Sigmoid colon (tissue), 7 donors: Measurements from ENCODE around the gene GGTLC2. TPM values are rescaled to one million over a fixed set of nuclear protein-coding genes. Genes with fewer than 3 reads are reported as not detected.
A peak's percentile ranks its signal among the peaks of the same experiment; 100 is the strongest.

Experiments
- DNase-seq: peaks from one replicate; pipeline ENCODE4 v3.0.0-alpha.2; 2019
- H3K27ac ChIP-seq, 4 donors: fragments of 200-600 bp; sonication (generic); one replicate each; pipeline ENCODE4 v1.5.1; 2016 to 2019; ENCODE audit warnings: mild to moderate bottlenecking in 1 of 4
- H3K27me3 ChIP-seq, 3 donors: fragments of 200-600 bp; sonication (generic); one replicate each; pipeline ENCODE4 v1.5.1; 2019; ENCODE audit warnings: mild to moderate bottlenecking in 1 of 3
- H3K36me3 ChIP-seq, 4 donors: fragments of 200-600 bp; sonication (generic); one replicate each; pipeline ENCODE4 v1.5.1; 2016 to 2019
- H3K4me1 ChIP-seq, 4 donors: fragments of 200-600 bp; sonication (generic); one replicate each; pipeline ENCODE4 v1.5.1; 2017 to 2019
- H3K4me3 ChIP-seq, 4 donors: fragments of 200-600 bp; sonication (generic); one replicate each; pipeline ENCODE4 v1.5.1; 2017 to 2019; ENCODE audit warnings: mild to moderate bottlenecking in 2 of 4, moderate library complexity in 1 of 4
- H3K9me3 ChIP-seq, 4 donors: fragments of 200-600 bp in 3 of 4; sonication (generic) in 3 of 4; one replicate each; pipeline versions ENCODE4 v1.5.1 to v1.6.1; 2013 to 2019
- EP300 ChIP-seq, 4 donors: sonication (generic); formaldehyde crosslinking; IDR thresholded peaks; one replicate each; pipeline ENCODE4 v1.6.1; 2017; ENCODE audit warnings: antibody characterized with exemption in 4 of 4
- POLR2A ChIP-seq, 2 donors: fragments of 450-650 bp; IDR thresholded peaks; one replicate each; pipeline ENCODE4 v1.6.1; 2016; ENCODE audit warnings: antibody characterized with exemption in 2 of 2, mild to moderate bottlenecking in 2 of 2, moderate library complexity in 2 of 2
- POLR2AphosphoS5 ChIP-seq, 4 donors: sonication (generic); formaldehyde crosslinking; IDR thresholded peaks; one replicate each; pipeline ENCODE4 v1.6.1; 2017; ENCODE audit warnings: antibody characterized with exemption in 4 of 4
- WGBS, 2 donors: extraction: QIAGEN DNeasy Blood & Tissue Kit; methylation state at CpG; one replicate each; pipeline ENCODE4 v1.1.7; 2013; 5-methylcytosine and 5-hydroxymethylcytosine counted together
- intact Hi-C: fragments of 100-400 bp; cut with DNase I; formaldehyde crosslinking; loops from one replicate; pipeline ENCODE4 v1.15.1; 2023
- polyA plus RNA-seq, 3 donors: library from polyadenylated mRNA; stranded (reverse); fragments of 200-250 nt; gene quantifications; one replicate each; pipeline ENCODE4 v1.2.3, GENCODE V29; 2013
- total RNA-seq, 4 donors: library from RNA; depleted of rRNA; stranded (reverse); fragments of >200 nt; gene quantifications; one replicate each; pipeline ENCODE4 v1.1.0, GENCODE V29; 2016
- TF ChIP-seq, protein P1 (sequence below), 4 experiments: fragments of 450-650 bp in 3 of 4; fragments of 200-600 bp in 1 of 4; IDR thresholded peaks; one replicate each; pipeline ENCODE4 v1.5.1; 2016 to 2019; ENCODE audit warnings: antibody characterized with exemption in 4 of 4, mild to moderate bottlenecking in 3 of 4, moderate library complexity in 2 of 4
- donor health status: healthy with polysubstance abuse.
- donor health status: Bipolar disorder and iron deficiency.
- donor health status: healthy.

The GGTLC2 gene
- total and polyA plus RNA-seq, 7 donors, result not detected

- intact Hi-C loops, result loop anchor here (5.0 kb wide), 1 partner anchor 102 kb away; no protein-coding TSS in a partner anchor
- 84 to 86% methylated on average over 4 of the region's 4 CpGs for WGBS, 2 donors
- H3K27ac ChIP-seq, result no peak overlapping the region
- no peak for TF ChIP-seq POLR2AphosphoS5 (IDR thresholded peaks at IDR 0.05)
- TF ChIP-seq, protein P1, sequence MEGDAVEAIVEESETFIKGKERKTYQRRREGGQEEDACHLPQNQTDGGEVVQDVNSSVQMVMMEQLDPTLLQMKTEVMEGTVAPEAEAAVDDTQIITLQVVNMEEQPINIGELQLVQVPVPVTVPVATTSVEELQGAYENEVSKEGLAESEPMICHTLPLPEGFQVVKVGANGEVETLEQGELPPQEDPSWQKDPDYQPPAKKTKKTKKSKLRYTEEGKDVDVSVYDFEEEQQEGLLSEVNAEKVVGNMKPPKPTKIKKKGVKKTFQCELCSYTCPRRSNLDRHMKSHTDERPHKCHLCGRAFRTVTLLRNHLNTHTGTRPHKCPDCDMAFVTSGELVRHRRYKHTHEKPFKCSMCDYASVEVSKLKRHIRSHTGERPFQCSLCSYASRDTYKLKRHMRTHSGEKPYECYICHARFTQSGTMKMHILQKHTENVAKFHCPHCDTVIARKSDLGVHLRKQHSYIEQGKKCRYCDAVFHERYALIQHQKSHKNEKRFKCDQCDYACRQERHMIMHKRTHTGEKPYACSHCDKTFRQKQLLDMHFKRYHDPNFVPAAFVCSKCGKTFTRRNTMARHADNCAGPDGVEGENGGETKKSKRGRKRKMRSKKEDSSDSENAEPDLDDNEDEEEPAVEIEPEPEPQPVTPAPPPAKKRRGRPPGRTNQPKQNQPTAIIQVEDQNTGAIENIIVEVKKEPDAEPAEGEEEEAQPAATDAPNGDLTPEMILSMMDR (IDR thresholded peaks at IDR 0.05), result no peak
- no peak for TF ChIP-seq EP300 (IDR thresholded peaks at IDR 0.05)
- no peak for TF ChIP-seq POLR2A (IDR thresholded peaks at IDR 0.05)
- H3K27me3 ChIP-seq, result no peaks in the 10 kb centered on the region
- peak; percentile 29 for DNase-seq
- no peaks in the 10 kb centered on the region for H3K9me3 ChIP-seq
- H3K4me1 ChIP-seq, result peaks cover 0 to 7% (median 4%) of the 10 kb centered on the region in 4 donors
- no peaks in the 10 kb centered on the region for H3K36me3 ChIP-seq
- H3K4me3 ChIP-seq, result no peak overlapping the region
These were observed 45.4 kb downstream of the GGTLC2 start for GRCh38 chr22:22689621-22690345.

DNA sequence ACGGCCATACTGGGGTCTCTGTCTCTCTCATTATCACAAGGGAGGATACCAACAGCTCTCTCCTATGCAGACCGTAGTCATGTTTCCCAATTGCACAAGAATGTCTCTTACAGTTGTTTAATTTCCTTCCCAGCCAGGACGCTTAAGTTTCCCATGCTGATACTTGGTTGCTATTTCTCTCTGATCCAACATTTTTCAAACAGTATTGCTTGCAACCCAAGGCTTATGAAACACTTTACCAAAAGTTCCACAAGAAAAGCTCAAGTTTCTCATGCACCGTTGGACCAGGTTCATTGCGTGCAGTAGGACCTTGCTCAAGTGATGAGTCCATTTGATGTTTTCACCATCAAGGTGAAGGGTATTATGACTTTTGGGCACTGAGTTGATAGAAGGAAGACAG lies 46.6 kb downstream of the GGTLC2 start:
- Histone ChIP-seq H3K27me3 (no peaks in the 10 kb centered on the region), H3K4me1 (no peaks in the 10 kb centered on the region), H3K36me3 (no peaks in the 10 kb centered on the region), H3K9me3 (no peaks in the 10 kb centered on the region), H3K4me3 (no peak overlapping the region), H3K27ac (no peak overlapping the region)
- intact Hi-C loops, result no loop called here
- TF ChIP-seq, protein P1 (IDR thresholded peaks at IDR 0.05), result no peak
- no peak for TF ChIP-seq EP300 (IDR thresholded peaks at IDR 0.05)
- no peak for TF ChIP-seq POLR2AphosphoS5 (IDR thresholded peaks at IDR 0.05)
- TF ChIP-seq POLR2A (IDR thresholded peaks at IDR 0.05), result no peak
- 87 to 93% methylated on average over 5 of the region's 5 CpGs for WGBS, 2 donors
- no peak for DNase-seq

DNA sequence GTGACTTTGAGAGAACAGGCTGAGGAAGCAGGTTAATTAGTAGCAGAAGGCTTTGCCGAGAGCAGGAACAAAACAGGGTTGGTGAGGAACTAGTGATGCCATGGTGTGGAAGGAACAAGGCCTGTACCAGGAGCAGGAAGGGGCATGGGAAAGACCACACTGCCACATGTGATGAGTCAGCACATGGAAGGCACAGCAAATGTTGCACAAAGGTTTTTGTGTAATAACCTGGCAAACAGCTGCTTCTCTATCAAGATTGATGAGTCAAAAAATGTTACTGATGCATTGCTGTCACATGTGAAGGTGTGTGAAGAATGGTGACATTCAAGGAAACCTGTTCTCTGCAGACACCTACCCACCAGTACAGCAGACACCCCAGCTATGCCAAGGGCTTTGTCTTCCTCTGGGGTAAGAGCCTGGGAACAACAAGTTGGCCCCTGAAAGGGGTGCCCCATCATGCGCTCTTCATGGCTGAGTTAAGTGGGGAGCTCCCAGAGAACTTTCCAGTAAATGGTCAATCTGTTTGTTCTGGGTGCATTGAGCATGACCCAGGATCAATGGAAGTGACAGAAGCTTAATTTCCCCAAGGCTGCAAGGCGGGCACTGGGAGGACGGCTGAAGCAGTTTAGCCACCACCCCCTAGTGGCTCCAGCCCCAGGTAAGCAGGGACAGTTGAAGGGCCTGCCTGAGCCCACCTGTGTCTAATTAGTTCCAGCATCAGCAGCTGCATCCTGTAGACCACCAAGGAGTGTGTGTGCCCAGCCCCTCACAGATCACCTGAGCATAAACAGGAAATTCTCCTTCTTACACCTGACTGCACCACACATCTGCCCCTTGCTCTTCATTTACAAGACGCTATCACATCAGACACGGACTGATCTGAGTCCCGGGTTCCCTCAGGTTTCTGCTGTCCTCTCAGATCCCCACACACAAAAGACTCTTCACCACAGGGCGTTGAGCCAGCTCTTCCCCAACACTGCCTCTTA lies 47.6 kb downstream of the GGTLC2 start:
- Histone ChIP-seq H3K27ac (no peak overlapping the region), H3K4me1 (no peaks in the 10 kb centered on the region), H3K4me3 (no peak overlapping the region), H3K27me3 (no peaks in the 10 kb centered on the region), H3K36me3 (no peaks in the 10 kb centered on the region), H3K9me3 (no peaks in the 10 kb centered on the region)
- DNase-seq, result peak; percentile 50
- 74 to 78% methylated on average over 8 of the region's 8 CpGs for WGBS, 2 donors
- TF ChIP-seq POLR2AphosphoS5 (IDR thresholded peaks at IDR 0.05) (no peak), EP300 (IDR thresholded peaks at IDR 0.05) (no peak)
- intact Hi-C loops, result no loop called here

DNA sequence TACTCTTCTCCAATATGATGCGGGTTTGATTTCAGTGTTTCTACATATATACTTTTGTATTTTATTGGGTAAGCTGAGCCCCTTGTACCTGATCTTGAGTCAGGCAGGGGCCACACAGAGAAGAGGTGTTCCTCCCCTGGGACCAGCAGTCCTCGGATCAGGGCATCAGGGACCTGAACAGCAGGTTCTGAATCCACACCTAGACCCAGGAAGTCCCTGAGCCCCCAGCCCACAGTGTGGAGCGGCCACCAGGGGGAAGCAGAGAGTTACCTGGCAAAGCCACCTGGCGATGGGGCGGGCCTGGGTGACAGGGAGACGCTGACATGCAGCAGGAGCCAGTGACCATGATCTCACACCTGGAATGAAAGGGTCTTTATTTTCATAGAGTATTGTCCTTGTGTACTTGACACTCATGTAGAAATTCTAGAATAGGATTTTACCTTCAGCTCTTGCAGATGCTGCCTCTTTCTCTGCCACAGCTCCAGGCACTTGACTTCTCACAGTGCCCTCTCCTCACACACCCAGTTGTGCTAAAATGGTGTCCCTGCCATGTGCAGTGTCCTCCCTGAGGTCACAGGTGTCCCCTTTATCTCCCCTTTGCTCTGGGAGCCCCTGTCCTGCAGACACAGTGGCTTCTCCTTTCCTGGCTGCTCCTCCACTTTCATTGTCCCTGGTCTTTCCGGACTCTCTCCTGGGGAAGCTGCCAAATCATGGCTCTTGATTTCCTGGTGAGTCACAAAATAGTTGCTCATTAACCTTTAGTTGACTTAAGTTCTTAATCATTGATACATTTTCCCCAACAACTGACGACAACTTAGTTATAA lies 48.5 kb downstream of the GGTLC2 start:
- peak; percentile 48 for DNase-seq
- no peak overlapping the region for H3K27ac ChIP-seq
- TF ChIP-seq, protein P1 (IDR thresholded peaks at IDR 0.05), result peak in 1 of 4 experiments; percentile 28
- no peak for TF ChIP-seq POLR2AphosphoS5 (IDR thresholded peaks at IDR 0.05)
- WGBS, 2 donors, result 18 to 47% methylated on average over 8 of the region's 8 CpGs
- no peak overlapping the region for H3K4me3 ChIP-seq
- H3K36me3 ChIP-seq, result no peaks in the 10 kb centered on the region
- H3K9me3 ChIP-seq, result no peaks in the 10 kb centered on the region
- H3K27me3 ChIP-seq, result no peaks in the 10 kb centered on the region
- H3K4me1 ChIP-seq, result no peaks in the 10 kb centered on the region
- intact Hi-C loops, result no loop called here
